GM23338 (cell line): ENCODE data around the gene XYLB. TPM values are rescaled to one million over a fixed set of nuclear protein-coding genes. Genes with fewer than 3 reads are reported as not detected.

Experiments
- ATAC-seq: fragments of 200-7000 bp; cut with Tn5 transposase; 3 replicates; pipeline ENCODE4 v1.9.1; 2020
- DNase-seq: peaks from one replicate; pipeline ENCODE4 v3.0.0-alpha.2; 2015; ENCODE audit warnings: low spot score
- H2AFZ ChIP-seq: fragments of 200-600 bp; sonication (generic); 2 replicates; pipeline ENCODE4 v1.8.0; 2016; ENCODE audit warnings: antibody characterized with exemption, mild to moderate bottlenecking, moderate library complexity
- H3F3A ChIP-seq: fragments of 200-600 bp; sonication (generic); replicated peaks from 2 replicates; pipeline ENCODE4 v1.8.0; 2017; ENCODE audit warnings: antibody characterized with exemption, mixed run types, low read depth
- H3K27ac ChIP-seq: fragments of 200-600 bp; sonication (generic); 2 replicates; pipeline ENCODE4 v1.6.1; 2016; ENCODE audit warnings: low read depth
- H3K27me3 ChIP-seq: fragments of 200-600 bp; sonication (generic); 2 replicates; pipeline ENCODE4 v1.8.0; 2016; ENCODE audit warnings: mild to moderate bottlenecking, mixed run types, moderate library complexity; ENCODE audit not compliant: insufficient read depth
- H3K36me3 ChIP-seq: fragments of 200-600 bp; sonication (generic); 2 replicates; pipeline ENCODE4 v1.8.0; 2016; ENCODE audit warnings: mild to moderate bottlenecking; ENCODE audit not compliant: insufficient read depth
- H3K4me1 ChIP-seq: fragments of 200-600 bp; sonication (generic); 2 replicates; pipeline ENCODE4 v1.8.0; 2016; ENCODE audit warnings: mild to moderate bottlenecking, moderate library complexity; ENCODE audit not compliant: insufficient read depth
- H3K4me2 ChIP-seq: fragments of 200-600 bp; sonication (generic); 2 replicates; pipeline ENCODE4 v1.7.1; 2017; ENCODE audit warnings: mixed run types
- H3K4me3 ChIP-seq: fragments of 200-600 bp; sonication (generic); 2 replicates; pipeline ENCODE4 v1.6.1; 2016; ENCODE audit warnings: mixed run types
- H3K79me2 ChIP-seq: fragments of 200-600 bp; sonication (generic); replicated peaks from 2 replicates; pipeline ENCODE4 v1.8.0; 2017; ENCODE audit warnings: mild to moderate bottlenecking; ENCODE audit not compliant: insufficient read depth
- H3K9me2 ChIP-seq: fragments of 200-600 bp; sonication (generic); 2 replicates; pipeline ENCODE4 v1.8.0; 2017; ENCODE audit not compliant: insufficient read depth
- H4K20me1 ChIP-seq: fragments of 200-600 bp; sonication (generic); replicated peaks from 2 replicates; pipeline ENCODE4 v1.8.0; 2017; ENCODE audit warnings: mild to moderate bottlenecking; ENCODE audit not compliant: insufficient read depth
- H3K27ac Mint-ChIP-seq: 2 replicates; pipeline ENCODE4 v1.8.0; 2020; ENCODE audit warnings: inconsistent platforms, mild to moderate bottlenecking, moderate library complexity, mixed read lengths
- H3K27me3 Mint-ChIP-seq: 3 replicates; pipeline ENCODE4 v1.8.0; 2022; ENCODE audit warnings: low read depth, mild to moderate bottlenecking, moderate library complexity, mixed read lengths, inconsistent platforms; ENCODE audit not compliant: insufficient read depth, poor library complexity
- H3K36me3 Mint-ChIP-seq: 3 replicates; pipeline ENCODE4 v1.8.0; 2021; ENCODE audit warnings: low read depth, mild to moderate bottlenecking, inconsistent platforms, moderate library complexity, mixed read lengths
- H3K4me1 Mint-ChIP-seq: 3 replicates; pipeline ENCODE4 v1.8.0; 2020; ENCODE audit warnings: mild to moderate bottlenecking, inconsistent platforms, mixed read lengths
- H3K4me3 Mint-ChIP-seq: 3 replicates; pipeline ENCODE4 v1.8.0; 2021; ENCODE audit warnings: moderate library complexity, mild to moderate bottlenecking, inconsistent platforms, mixed read lengths
- H3K9me3 Mint-ChIP-seq: 3 replicates; pipeline ENCODE4 v1.8.0; 2020; ENCODE audit warnings: moderate library complexity, mild to moderate bottlenecking, inconsistent platforms, mixed read lengths
- CREB1 ChIP-seq: fragments of 250-450 bp; sonication (Bioruptor Pico); IDR thresholded peaks from 2 replicates; pipeline ENCODE4 v1.5.0; 2020; ENCODE audit warnings: low read depth, mild to moderate bottlenecking, moderate library complexity
- CTCF ChIP-seq, 2 experiments: fragments of 200-600 bp in 1 of 2; sonication (generic) in 1 of 2; conservative IDR thresholded peaks; 2 replicates each; pipeline versions ENCODE4 v1.5.1 to v1.6.1; 2016 to 2017; ENCODE audit warnings: antibody characterized with exemption in 2 of 2, low read depth in 2 of 2, mild to moderate bottlenecking in 2 of 2, moderate library complexity in 1 of 2
- ETS1 ChIP-seq: IDR thresholded peaks from 2 replicates; pipeline ENCODE4 v1.6.1; 2016; ENCODE audit warnings: antibody characterized with exemption
- EZH2 ChIP-seq: fragments of 200-600 bp; sonication (generic); IDR thresholded peaks from one replicate; pipeline ENCODE4 v1.8.0; 2017; ENCODE audit warnings: antibody characterized with exemption, mild to moderate bottlenecking, low read depth; ENCODE audit not compliant: unreplicated experiment
- EZH2phosphoT487 ChIP-seq: fragments of 200-600 bp; sonication (generic); IDR thresholded peaks from one replicate; pipeline ENCODE4 v1.8.1; 2018; ENCODE audit warnings: antibody characterized with exemption; ENCODE audit not compliant: unreplicated experiment
- JUNB ChIP-seq: IDR thresholded peaks from one replicate; pipeline ENCODE4 v1.6.1; 2016; ENCODE audit warnings: antibody characterized with exemption; ENCODE audit not compliant: unreplicated experiment
- NANOG ChIP-seq: IDR thresholded peaks from 2 replicates; pipeline ENCODE4 v1.6.1; 2016; ENCODE audit warnings: antibody characterized with exemption, borderline replicate concordance
- POLR2AphosphoS5 ChIP-seq: IDR thresholded peaks from 2 replicates; pipeline ENCODE4 v1.6.1; 2016; ENCODE audit warnings: antibody characterized with exemption, low read depth
- REST ChIP-seq: IDR thresholded peaks from one replicate; pipeline ENCODE4 v1.6.1; 2018; ENCODE audit warnings: antibody characterized with exemption; ENCODE audit not compliant: unreplicated experiment
- STAT1 ChIP-seq: IDR thresholded peaks from one replicate; pipeline ENCODE4 v1.6.1; 2016; ENCODE audit warnings: antibody characterized with exemption; ENCODE audit not compliant: unreplicated experiment
- ZNF114 ChIP-seq: fragments of 250-450 bp; sonication (Bioruptor Pico); IDR thresholded peaks from 2 replicates; pipeline ENCODE4 v1.5.0; 2020; ENCODE audit warnings: mild to moderate bottlenecking, moderate library complexity
- ZNF331 ChIP-seq: fragments of 250-450 bp; sonication (Bioruptor Pico); IDR thresholded peaks from 2 replicates; pipeline ENCODE4 v1.5.0; 2020; ENCODE audit warnings: low read depth, mild to moderate bottlenecking, moderate library complexity
- ZNF462 ChIP-seq: fragments of 250-450 bp; sonication (Bioruptor Pico); IDR thresholded peaks from 2 replicates; pipeline ENCODE4 v1.5.0; 2020; ENCODE audit warnings: mild to moderate bottlenecking, moderate library complexity
- polyA plus RNA-seq: library from polyadenylated mRNA; unstranded; fragments of >200 nt; fragmentation: Nextera tagmentation; extraction: Ambion mirVana; gene quantifications from 2 replicates; pipeline ENCODE4 v1.2.1, GENCODE V29; 2016
- total RNA-seq: library from RNA; depleted of rRNA; stranded (reverse); fragments of >200 nt; shearing (Covaris generic); gene quantifications from 2 replicates; pipeline ENCODE4 v1.2.3, GENCODE V29; 2014

Gene XYLB
- total and polyA plus RNA-seq, 2 experiments from 2014 or later, result 1.6 to 3.3 TPM

GRCh38 chr3:38404286-38404685, 57.7 kb downstream of the XYLB start:
- no peak overlapping the region for H3K27ac ChIP-seq
- peaks cover 34% of the 10 kb centered on the region for H3K9me3 Mint-ChIP-seq
- DNase-seq, result no peak

More at GRCh38 chr3:38404286-38404685, 57.7 kb downstream of the XYLB start:
- no peak overlapping the region for H3K4me3 ChIP-seq
- no peak overlapping the region for H3K4me3 Mint-ChIP-seq
- TF ChIP-seq CREB1 (CRISPR knock-in tag), result no peak
- no peak for TF ChIP-seq JUNB
- no peak for TF ChIP-seq ZNF462 (CRISPR knock-in tag)
- TF ChIP-seq REST, result no peak
- no peak for TF ChIP-seq STAT1
- no peak for TF ChIP-seq EZH2
- TF ChIP-seq CTCF (conservative IDR thresholded peaks at IDR 0.05; ENCODE audit: low read depth in 2 of 2), result no peak
- TF ChIP-seq NANOG, result no peak
- no peak for TF ChIP-seq EZH2phosphoT487
- no peak for TF ChIP-seq ETS1
- no peak for TF ChIP-seq POLR2AphosphoS5
- no peak for TF ChIP-seq ZNF331 (CRISPR knock-in tag)
- TF ChIP-seq ZNF114, result no peak
- H3K27me3 Mint-ChIP-seq, result peaks cover 5% of the 10 kb centered on the region
- H3K36me3 Mint-ChIP-seq, result peaks cover 68% of the 10 kb centered on the region
- ATAC-seq, result no peak
- no peaks in the 10 kb centered on the region for H3K9me2 ChIP-seq
- no peak overlapping the region for H3K4me2 ChIP-seq
- no peak overlapping the region for H3K27ac Mint-ChIP-seq
- H3K4me1 ChIP-seq, result no peaks in the 10 kb centered on the region
- H3K4me1 Mint-ChIP-seq, result no peaks in the 10 kb centered on the region
- no peak overlapping the region for H2AFZ ChIP-seq
- H3F3A ChIP-seq, result no peaks in the 10 kb centered on the region
- no peaks in the 10 kb centered on the region for H4K20me1 ChIP-seq
- H3K27me3 ChIP-seq, result no peaks in the 10 kb centered on the region
- H3K79me2 ChIP-seq, result no peaks in the 10 kb centered on the region
- peaks cover 12% of the 10 kb centered on the region; the same call in 1 of the 2 replicates for H3K36me3 ChIP-seq
